ENCODE measurements around the gene JUND.
A peak's percentile ranks its signal among the peaks of the same experiment; 100 is the strongest.

JUND gene

GRCh38 chr19:18291590-18292461 lies 10.4 kb upstream of the JUND start:
- FAIRE-seq, result peak; percentile 77
- peak; percentile 82 for DNase-seq (ENCODE audit: insufficient read length, low spot score)

GRCh38 chr19:18291019-18291524 lies 9.7 kb upstream of the JUND start:
- no peak for DNase-seq (ENCODE audit: insufficient read length, low spot score)
- FAIRE-seq, result no peak

GRCh38 chr19:18290302-18291018 lies 9.0 kb upstream of the JUND start:
- no peak for DNase-seq (ENCODE audit: insufficient read length, low spot score)
- FAIRE-seq, result no peak

GRCh38 chr19:18289471-18290301 lies 8.3 kb upstream of the JUND start:
- FAIRE-seq, result no peak
- no peak for DNase-seq (ENCODE audit: insufficient read length, low spot score)

- no peak for FAIRE-seq
- no peak for DNase-seq (ENCODE audit: insufficient read length, low spot score)
These were observed 6.7 kb upstream of the JUND start for GRCh38 chr19:18287836-18288772.

GRCh38 chr19:18286973-18287635 lies 5.7 kb upstream of the JUND start:
- DNase-seq (ENCODE audit: insufficient read length, low spot score), result no peak

GRCh38 chr19:18284712-18285360 lies 3.4 kb upstream of the JUND start:
- no peak for FAIRE-seq
- DNase-seq (ENCODE audit: insufficient read length, low spot score), result no peak

More at GRCh38 chr19:18286973-18287635, 5.7 kb upstream of the JUND start:
- FAIRE-seq, result no peak

GRCh38 chr19:18283338-18283737 lies 1.9 kb upstream of the JUND start:
- FAIRE-seq, result no peak

GRCh38 chr19:18282788-18283141 lies 1.3 kb upstream of the JUND start:
- DNase-seq (ENCODE audit: insufficient read length, low spot score) (no peak), FAIRE-seq (no peak)

More at GRCh38 chr19:18283338-18283737, 1.9 kb upstream of the JUND start:
- DNase-seq (ENCODE audit: insufficient read length, low spot score), result no peak

- no peak for DNase-seq (ENCODE audit: insufficient read length, low spot score)
- no peak for FAIRE-seq
These were observed 782 bp upstream of the JUND start for GRCh38 chr19:18282021-18282787.

GRCh38 chr19:18280247-18281081 lies 958 bp downstream of the JUND start:
- no peak for FAIRE-seq
- DNase-seq (ENCODE audit: insufficient read length, low spot score), result peak; percentile 75

GRCh38 chr19:18279516-18280246 lies 1.7 kb downstream of the JUND start:
- DNase-seq (ENCODE audit: insufficient read length, low spot score), result peak; percentile 89
- FAIRE-seq, result peak; percentile 71

GRCh38 chr19:18279266-18279515 lies 2.2 kb downstream of the JUND start:
- no peak for FAIRE-seq
- no peak for DNase-seq (ENCODE audit: insufficient read length, low spot score)

GRCh38 chr19:18278521-18279265 lies 2.7 kb downstream of the JUND start:
- DNase-seq (ENCODE audit: insufficient read length, low spot score), result no peak
- no peak for FAIRE-seq

- FAIRE-seq (peak; percentile 16), DNase-seq (ENCODE audit: insufficient read length, low spot score) (peak; percentile 82)
These were observed 6.6 kb downstream of the JUND start for GRCh38 chr19:18274781-18275356.

Measured in HTR-8/SVneo (cell line).